Glutamatergic neuron (in vitro differentiated cells): Measurements from ENCODE around the gene EDC3. TPM values are rescaled to one million over a fixed set of nuclear protein-coding genes. Genes with fewer than 3 reads are reported as not detected.

Source experiments
- DNase-seq: peaks from one replicate; pipeline ENCODE4 v3.0.0; 2022
- H3K27ac Mint-ChIP-seq: one replicate; pipeline ENCODE4 v1.8.0; 2020; ENCODE audit warnings: mild to moderate bottlenecking, mixed read lengths, inconsistent platforms; ENCODE audit not compliant: unreplicated experiment
- H3K27me3 Mint-ChIP-seq: one replicate; pipeline ENCODE4 v1.8.0; 2020; ENCODE audit warnings: mild to moderate bottlenecking, moderate library complexity, mixed read lengths, inconsistent platforms; ENCODE audit not compliant: unreplicated experiment
- H3K36me3 Mint-ChIP-seq: one replicate; pipeline ENCODE4 v1.8.0; 2020; ENCODE audit warnings: mild to moderate bottlenecking, mixed read lengths, inconsistent platforms; ENCODE audit not compliant: unreplicated experiment
- H3K4me1 Mint-ChIP-seq: one replicate; pipeline ENCODE4 v1.8.0; 2020; ENCODE audit warnings: mild to moderate bottlenecking, low read depth, mixed read lengths, inconsistent platforms; ENCODE audit not compliant: unreplicated experiment
- H3K4me3 Mint-ChIP-seq: one replicate; pipeline ENCODE4 v1.8.0; 2020; ENCODE audit warnings: mild to moderate bottlenecking, mixed read lengths, inconsistent platforms; ENCODE audit not compliant: unreplicated experiment
- H3K9me3 Mint-ChIP-seq: one replicate; pipeline ENCODE4 v1.8.0; 2020; ENCODE audit warnings: mild to moderate bottlenecking, moderate library complexity, mixed read lengths, inconsistent platforms; ENCODE audit not compliant: unreplicated experiment
- CTCF ChIP-seq: fragments of 200-600 bp; sonication (generic); IDR thresholded peaks from one replicate; pipeline ENCODE4 v1.5.0; 2021; ENCODE audit not compliant: partially characterized antibody, unreplicated experiment
- total RNA-seq: library from RNA; stranded (reverse); fragmentation: NEBNext Ultra II Directional; extraction: Animal tissue kit (Norgen Biotek cat#: 25700); gene quantifications from one replicate; pipeline ENCODE4 v1.2.1, GENCODE V29; 2021; ENCODE audit not compliant: unreplicated experiment

The EDC3 gene
- total RNA-seq, 1 donor from 2014 or later: 66.0 TPM

- no peak for TF ChIP-seq CTCF
- no peaks in the 10 kb centered on the region for H3K9me3 Mint-ChIP-seq
- no peak for DNase-seq
- peaks cover 3% of the 10 kb centered on the region for H3K27me3 Mint-ChIP-seq
- no peak overlapping the region for H3K27ac Mint-ChIP-seq
- peaks cover 15% of the 10 kb centered on the region for H3K4me1 Mint-ChIP-seq
- no peak overlapping the region for H3K4me3 Mint-ChIP-seq
- H3K36me3 Mint-ChIP-seq: peaks cover 1% of the 10 kb centered on the region
These were observed 52.1 kb downstream of the EDC3 start for GRCh38 chr15:74643665-74644204.

GRCh38 chr15:74642734-74643664 is 52.8 kb downstream of the EDC3 start:
- no peak for DNase-seq
- Mint-ChIP-seq H3K4me1 (peaks cover 15% of the 10 kb centered on the region), H3K27me3 (peaks cover 2% of the 10 kb centered on the region), H3K27ac (no peak overlapping the region), H3K9me3 (no peaks in the 10 kb centered on the region), H3K36me3 (peaks cover 5% of the 10 kb centered on the region), H3K4me3 (no peak overlapping the region)
- no peak for TF ChIP-seq CTCF

GRCh38 chr15:74642348-74642733 is 53.5 kb downstream of the EDC3 start:
- TF ChIP-seq CTCF: no peak
- H3K27me3 Mint-ChIP-seq: no peaks in the 10 kb centered on the region

GRCh38 chr15:74641151-74641550 is 54.7 kb downstream of the EDC3 start:
- Mint-ChIP-seq H3K27me3 (no peaks in the 10 kb centered on the region), H3K4me1 (peaks cover 15% of the 10 kb centered on the region), H3K27ac (no peak overlapping the region), H3K36me3 (peaks cover 5% of the 10 kb centered on the region), H3K9me3 (no peaks in the 10 kb centered on the region), H3K4me3 (no peak overlapping the region)
- no peak for TF ChIP-seq CTCF
- DNase-seq: no peak

More at GRCh38 chr15:74642348-74642733, 53.5 kb downstream of the EDC3 start:
- Mint-ChIP-seq H3K27ac (no peak overlapping the region), H3K9me3 (no peaks in the 10 kb centered on the region), H3K4me3 (no peak overlapping the region), H3K4me1 (peaks cover 15% of the 10 kb centered on the region), H3K36me3 (peaks cover 5% of the 10 kb centered on the region)
- no peak for DNase-seq

- no peak for DNase-seq
- Mint-ChIP-seq H3K9me3 (peaks cover 6% of the 10 kb centered on the region), H3K27ac (no peak overlapping the region), H3K36me3 (peaks cover 5% of the 10 kb centered on the region), H3K4me1 (peaks cover under 1% of the 10 kb centered on the region), H3K27me3 (peaks cover 2% of the 10 kb centered on the region), H3K4me3 (no peak overlapping the region)
- TF ChIP-seq CTCF: no peak
These were observed 58.8 kb downstream of the EDC3 start for GRCh38 chr15:74636984-74637383.
